ENCODE measurements around the gene PCDHGB2.
"Not testable (repeated sequence)": the region's sequence is repeated elsewhere in the genome, so short reads cannot be mapped to it uniquely, and the experiment has no call there.

PCDHGB2 gene

GRCh38 chr5:141387557-141388311, 27.9 kb downstream of the PCDHGB2 start, which contains the start of gene PCDHGB4:
Gene PCDHGB4 (plus strand): TSS chr5:141387698. CDS start chr5:141387885, 187 bp downstream.
- not testable (repeated sequence) for FAIRE-seq

- FAIRE-seq: no peak
Measured at GRCh38 chr5:141388661-141389060, 28.9 kb downstream of the PCDHGB2 start.

- no peak for FAIRE-seq
Measured at GRCh38 chr5:141389153-141390042, 29.6 kb downstream of the PCDHGB2 start.

- FAIRE-seq: no peak
Measured at GRCh38 chr5:141392429-141393198, 32.8 kb downstream of the PCDHGB2 start, which contains the start of gene PCDHGA8. Gene PCDHGA8 (plus strand): TSS chr5:141392633. CDS start chr5:141392814, 181 bp downstream.

- FAIRE-seq: no peak
Measured at GRCh38 chr5:141393267-141393666, 33.5 kb downstream of the PCDHGB2 start.

- not testable (repeated sequence) for FAIRE-seq
Measured at GRCh38 chr5:141394401-141395187, 34.8 kb downstream of the PCDHGB2 start.

- not testable (repeated sequence) for FAIRE-seq
Measured at GRCh38 chr5:141397756-141398551, 38.2 kb downstream of the PCDHGB2 start, which contains the start of gene PCDHGB5. Gene PCDHGB5 (plus strand): TSS chr5:141397947. CDS start chr5:141398128, 181 bp downstream.

GRCh38 chr5:141398608-141399007, 38.8 kb downstream of the PCDHGB2 start:
- no peak for FAIRE-seq

GRCh38 chr5:141399555-141400258, 39.9 kb downstream of the PCDHGB2 start:
- no peak for FAIRE-seq

- FAIRE-seq: no peak
Measured at GRCh38 chr5:141402553-141403243, 42.9 kb downstream of the PCDHGB2 start, which contains the start of gene PCDHGA9. Gene PCDHGA9 (plus strand): TSS chr5:141402778. CDS start chr5:141402953, 175 bp downstream.

GRCh38 chr5:141403387-141403786, 43.6 kb downstream of the PCDHGB2 start:
- no peak for FAIRE-seq

GRCh38 chr5:141407790-141408505, 48.2 kb downstream of the PCDHGB2 start, which contains the start of gene PCDHGB6:
Gene PCDHGB6 (plus strand): TSS chr5:141408021. CDS start chr5:141408203, 182 bp downstream.
- not testable (repeated sequence) for FAIRE-seq

GRCh38 chr5:141409598-141410306, 50.0 kb downstream of the PCDHGB2 start:
- no peak for FAIRE-seq

GRCh38 chr5:141411575-141411974, 51.8 kb downstream of the PCDHGB2 start:
- FAIRE-seq: no peak

Data from TTC549 (cell line).